HCT116 (cell line): ENCODE results near the gene ACAD9. TPM values are rescaled to one million over a fixed set of nuclear protein-coding genes. Genes with fewer than 3 reads are reported as not detected.

Experiments
- ATAC-seq: fragments of 200-7000 bp; cut with Tn5 transposase; 2 replicates; pipeline ENCODE4 v1.9.1; 2020; ENCODE audit warnings: mild to moderate bottlenecking, moderate library complexity
- BruUV-seq: library from RNA; stranded (reverse); fragments of 400-500 nt; replicated peaks from 2 replicates; lab custom pipeline; 2021; lab: Mats Ljungman, UMichigan
- CTCF ChIA-PET: fragments of 300-600 bp; sonication (Branson Sonifier 250); formaldehyde crosslinking; loops from one replicate; lab custom pipeline; 2021; ENCODE audit warnings: antibody characterized with exemption; lab: Charles Lee
- POLR2A ChIA-PET: fragments of 300-600, 350-600 bp; sonication (Branson Sonifier 250); formaldehyde crosslinking; loops from one replicate; lab custom pipeline; 2021; ENCODE audit warnings: antibody characterized with exemption; lab: Charles Lee
- RAD21 ChIA-PET, 2 experiments: fragments of 300-600 bp; sonication (Branson Sonifier 250); formaldehyde crosslinking; loops; one replicate each; lab custom pipeline; 2023; ENCODE audit warnings: low total read pairs in 2 of 2; ENCODE audit not compliant: uncharacterized antibody in 2 of 2, unreplicated experiment in 2 of 2, low non-redundant PET in 1 of 2; lab: Charles Lee
- DNase-seq: peaks from one replicate; pipeline ENCODE4 v3.0.0-alpha.2; 2010; ENCODE audit warnings: low read depth, low spot score
- H2AFZ ChIP-seq: fragments of 200-600 bp; shearing (Covaris generic), sonication (generic); 2 replicates; pipeline ENCODE4 v1.6.1; 2017; ENCODE audit warnings: low read depth, mixed run types, mixed read lengths, antibody characterized with exemption, low read length; ENCODE audit not compliant: poor library complexity, severe bottlenecking
- H3K27ac ChIP-seq: 2 replicates; pipeline ENCODE4 v1.5.1; 2012; ENCODE audit warnings: low read depth, low read length
- H3K27me3 ChIP-seq: fragments of 200-600 bp; sonication (generic); 2 replicates; pipeline ENCODE4 v1.6.1; 2016; ENCODE audit warnings: mixed run types, low read length, mixed read lengths; ENCODE audit not compliant: insufficient read depth
- H3K36me3 ChIP-seq, 2 experiments: fragments of 200-500 bp in 1 of 2; fragments of 200-600 bp in 1 of 2; sonication (Bioruptor generic) in 1 of 2; sonication (generic) in 1 of 2; 2 replicates each; pipeline versions ENCODE4 v1.5.1 to v1.6.1; 2014 to 2016; ENCODE audit warnings: low read length in 2 of 2, inconsistent platforms in 1 of 2, mixed read lengths in 1 of 2, mixed run types in 1 of 2; ENCODE audit not compliant: insufficient read depth in 2 of 2, control insufficient read depth in 1 of 2
- H3K4me1 ChIP-seq, 2 experiments: fragments of 200-600 bp in 1 of 2; sonication (generic) in 1 of 2; 2 replicates each; pipeline versions ENCODE4 v1.5.1 to v1.6.1; 2012 to 2017; ENCODE audit warnings: low read length in 2 of 2, inconsistent platforms in 1 of 2, mild to moderate bottlenecking in 1 of 2, mixed read lengths in 1 of 2, mixed run types in 1 of 2, moderate library complexity in 1 of 2; ENCODE audit not compliant: insufficient read depth in 2 of 2, control insufficient read depth in 1 of 2
- H3K4me2 ChIP-seq: fragments of 200-600 bp; sonication (generic); 2 replicates; pipeline ENCODE4 v1.6.1; 2017; ENCODE audit warnings: mixed run types, low read length, mixed read lengths
- H3K4me3 ChIP-seq, 2 experiments: fragments of 200-600 bp in 1 of 2; sonication (generic) in 1 of 2; replicated peaks in 1 of 2; 2 replicates each; pipeline ENCODE4 v1.5.1; 2011 to 2016; ENCODE audit warnings: low read length in 2 of 2, control low read depth in 1 of 2, low read depth in 1 of 2, mild to moderate bottlenecking in 1 of 2, mixed read lengths in 1 of 2, mixed run types in 1 of 2
- H3K79me2 ChIP-seq: fragments of 200-600 bp; sonication (generic); 2 replicates; pipeline ENCODE4 v1.6.1; 2017; ENCODE audit warnings: mild to moderate bottlenecking, mixed run types, low read length, moderate library complexity, mixed read lengths; ENCODE audit not compliant: insufficient read depth
- H3K9ac ChIP-seq: fragments of 200-600 bp; sonication (generic); 2 replicates; pipeline ENCODE4 v1.6.1; 2016; ENCODE audit warnings: low read length, mixed read lengths
- H3K9me2 ChIP-seq: fragments of 200-600 bp; sonication (generic), shearing (Covaris generic); 2 replicates; pipeline ENCODE4 v1.6.1; 2017; ENCODE audit warnings: mixed run types, mild to moderate bottlenecking, moderate library complexity; ENCODE audit not compliant: insufficient read depth
- H3K9me3 ChIP-seq, 2 experiments: fragments of 200-500 bp in 1 of 2; fragments of 200-600 bp in 1 of 2; sonication (Bioruptor generic) in 1 of 2; sonication (generic) in 1 of 2; 2 replicates each; pipeline ENCODE4 v1.6.1; 2014 to 2017; ENCODE audit warnings: low read length in 2 of 2, mixed read lengths in 2 of 2, inconsistent platforms in 1 of 2, low read depth in 1 of 2, mild to moderate bottlenecking in 1 of 2, mixed run types in 1 of 2, moderate library complexity in 1 of 2; ENCODE audit not compliant: control insufficient read depth in 1 of 2, insufficient read depth in 1 of 2
- H4K20me1 ChIP-seq: fragments of 200-600 bp; sonication (generic), shearing (Covaris generic); 2 replicates; pipeline ENCODE4 v1.6.1; 2017; ENCODE audit warnings: mixed run types, mild to moderate bottlenecking, moderate library complexity; ENCODE audit not compliant: insufficient read depth
- CBX3 ChIP-seq: IDR thresholded peaks from 2 replicates; pipeline ENCODE4 v1.6.1; 2012; ENCODE audit warnings: low read depth
- EGR1 ChIP-seq: IDR thresholded peaks from 2 replicates; pipeline ENCODE4 v1.6.1; 2012; ENCODE audit warnings: low read depth
- EZH2 ChIP-seq: fragments of 200-600 bp; sonication (generic); IDR thresholded peaks from 2 replicates; pipeline ENCODE4 v1.6.1; 2017; ENCODE audit warnings: antibody characterized with exemption, mixed run types
- EZH2phosphoT487 ChIP-seq: fragments of 200-600 bp; IDR thresholded peaks from 2 replicates; pipeline ENCODE4 v1.6.1; 2018; ENCODE audit warnings: antibody characterized with exemption, borderline replicate concordance
- POLR2A ChIP-seq: IDR thresholded peaks from 2 replicates; pipeline ENCODE4 v1.7.0; 2011; ENCODE audit warnings: borderline replicate concordance; ENCODE audit not compliant: insufficient read depth, insufficient read length; ENCODE audit errors: extremely low read depth
- POLR2AphosphoS5 ChIP-seq: IDR thresholded peaks from 2 replicates; pipeline ENCODE4 v1.6.1; 2011; ENCODE audit warnings: mild to moderate bottlenecking, low read depth, low read length, moderate library complexity
- RAD21 ChIP-seq: IDR thresholded peaks from 2 replicates; pipeline ENCODE4 v1.6.1; 2012; ENCODE audit warnings: low read depth, mild to moderate bottlenecking
- SIN3A ChIP-seq: IDR thresholded peaks from 2 replicates; pipeline ENCODE4 v1.6.1; 2012; ENCODE audit warnings: low read depth
- SP1 ChIP-seq: IDR thresholded peaks from 2 replicates; pipeline ENCODE4 v1.6.1; 2012; ENCODE audit warnings: low read depth
- SRF ChIP-seq: IDR thresholded peaks from 2 replicates; pipeline ENCODE4 v1.6.1; 2012; ENCODE audit warnings: low read depth
- YY1 ChIP-seq: IDR thresholded peaks from 2 replicates; pipeline ENCODE4 v1.6.1; 2011; ENCODE audit warnings: low read length, low read depth, moderate library complexity, mild to moderate bottlenecking; ENCODE audit not compliant: insufficient replicate concordance; ENCODE audit errors: extremely low read depth
- ZFX ChIP-seq: fragments of 450-650 bp; IDR thresholded peaks from 2 replicates; pipeline ENCODE4 v1.6.1; 2017
- ZNF274 ChIP-seq: fragments of 200-500 bp; sonication (Bioruptor generic); IDR thresholded peaks from 2 replicates; pipeline ENCODE4 v1.6.1; 2014; ENCODE audit warnings: mild to moderate bottlenecking, low read depth, low read length, inconsistent platforms
- intact Hi-C: fragments of 100-400 bp; cut with micrococcal nuclease; formaldehyde crosslinking; loops from 2 replicates; pipeline ENCODE4 v1.10.0; 2022
- total RNA-seq: library from RNA; stranded (reverse); gene quantifications from one replicate; pipeline ENCODE4 v1.2.1, GENCODE V29; 2021; ENCODE audit not compliant: unreplicated experiment
- TF ChIP-seq, protein P1 (sequence below): IDR thresholded peaks from 2 replicates; pipeline ENCODE4 v1.6.1; 2012
- TF ChIP-seq, protein P2 (sequence below): IDR thresholded peaks from 2 replicates; pipeline ENCODE4 v1.6.1; 2011; ENCODE audit warnings: mild to moderate bottlenecking, low read length, moderate library complexity; ENCODE audit not compliant: insufficient replicate concordance; ENCODE audit errors: extremely low read depth
- TF ChIP-seq, protein P3 (sequence below): IDR thresholded peaks from 2 replicates; pipeline ENCODE4 v1.6.1; 2012
- TF ChIP-seq, protein P4 (sequence below): IDR thresholded peaks from 2 replicates; pipeline ENCODE4 v1.6.1; 2012; ENCODE audit warnings: low read depth
- TF ChIP-seq, protein P5 (sequence below), 3 experiments: fragments of 200-600 bp in 1 of 3; sonication (generic) in 1 of 3; IDR thresholded peaks in 2 of 3; conservative IDR thresholded peaks in 1 of 3; 2 replicates each; pipeline ENCODE4 v1.5.1; 2012 to 2017; ENCODE audit warnings: low read depth in 2 of 3, low read length in 2 of 3, antibody characterized with exemption in 1 of 3, borderline replicate concordance in 1 of 3, control low read depth in 1 of 3, mild to moderate bottlenecking in 1 of 3, mixed read lengths in 1 of 3, mixed run types in 1 of 3, moderate library complexity in 1 of 3; ENCODE audit not compliant: insufficient read depth in 1 of 3

Gene ACAD9
- total RNA-seq, 1 experiment from 2014 or later = 55.8 TPM

DNA sequence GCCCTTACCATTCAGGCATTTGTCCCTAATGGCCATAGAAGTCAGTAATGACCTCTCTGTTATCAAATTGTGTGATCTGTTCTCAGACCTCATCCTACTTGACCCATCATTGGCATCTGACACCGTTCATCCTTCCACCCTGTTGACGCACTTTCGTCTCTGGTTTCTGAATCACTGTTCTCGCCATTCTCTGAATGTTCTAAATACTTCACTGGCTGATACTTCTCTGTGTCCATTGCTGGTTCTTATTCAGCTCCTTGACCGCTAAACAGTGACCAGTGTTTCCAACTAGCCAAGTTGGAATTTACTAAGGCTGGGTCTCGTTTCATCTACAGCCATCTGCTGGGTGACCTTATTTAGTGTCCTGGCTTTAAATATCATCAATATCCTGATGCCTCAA lies 2.2 kb downstream of the ACAD9 start:
- Histone ChIP-seq H3K27ac (no peak overlapping the region), H3K9me3 (no peaks in the 10 kb centered on the region), H3K79me2 (peaks cover 74% of the 10 kb centered on the region), H4K20me1 (no peaks in the 10 kb centered on the region), H3K9me2 (no peaks in the 10 kb centered on the region), H3K27me3 (no peaks in the 10 kb centered on the region), H3K4me2 (no peak overlapping the region; the same call in 1 of the 2 replicates), H3K4me1 (peaks cover 12 to 16% of the 10 kb centered on the region in 2 experiments; a peak in 3 of 4 replicates), H3K4me3 (no peak overlapping the region), H3K9ac (no peak overlapping the region), H2AFZ (no peak overlapping the region), H3K36me3 (peaks cover 8 to 15% of the 10 kb centered on the region in 2 experiments; a peak in 3 of 4 replicates)
- DNase-seq (no peak), ATAC-seq (no peak)
- no TSS peak for BruUV-seq
- intact Hi-C loops = no loop called here
- ChIA-PET POLR2A (no interaction called here), RAD21 (no interaction called here), CTCF (interaction anchor here (0.5 kb wide), 1 partner anchor 216 kb away, joined by 3 read pairs; no protein-coding TSS in a partner anchor)
- TF ChIP-seq, protein P1, sequence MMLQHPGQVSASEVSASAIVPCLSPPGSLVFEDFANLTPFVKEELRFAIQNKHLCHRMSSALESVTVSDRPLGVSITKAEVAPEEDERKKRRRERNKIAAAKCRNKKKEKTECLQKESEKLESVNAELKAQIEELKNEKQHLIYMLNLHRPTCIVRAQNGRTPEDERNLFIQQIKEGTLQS = no peak
- TF ChIP-seq, protein P2, sequence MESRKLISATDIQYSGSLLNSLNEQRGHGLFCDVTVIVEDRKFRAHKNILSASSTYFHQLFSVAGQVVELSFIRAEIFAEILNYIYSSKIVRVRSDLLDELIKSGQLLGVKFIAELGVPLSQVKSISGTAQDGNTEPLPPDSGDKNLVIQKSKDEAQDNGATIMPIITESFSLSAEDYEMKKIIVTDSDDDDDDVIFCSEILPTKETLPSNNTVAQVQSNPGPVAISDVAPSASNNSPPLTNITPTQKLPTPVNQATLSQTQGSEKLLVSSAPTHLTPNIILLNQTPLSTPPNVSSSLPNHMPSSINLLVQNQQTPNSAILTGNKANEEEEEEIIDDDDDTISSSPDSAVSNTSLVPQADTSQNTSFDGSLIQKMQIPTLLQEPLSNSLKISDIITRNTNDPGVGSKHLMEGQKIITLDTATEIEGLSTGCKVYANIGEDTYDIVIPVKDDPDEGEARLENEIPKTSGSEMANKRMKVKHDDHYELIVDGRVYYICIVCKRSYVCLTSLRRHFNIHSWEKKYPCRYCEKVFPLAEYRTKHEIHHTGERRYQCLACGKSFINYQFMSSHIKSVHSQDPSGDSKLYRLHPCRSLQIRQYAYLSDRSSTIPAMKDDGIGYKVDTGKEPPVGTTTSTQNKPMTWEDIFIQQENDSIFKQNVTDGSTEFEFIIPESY = no peak
- TF ChIP-seq SP1 (no peak), POLR2AphosphoS5 (no peak), EGR1 (no peak), POLR2A (no peak), YY1 (no peak), ZNF274 (no peak), CBX3 (no peak), SRF (no peak), ZFX (no peak), SIN3A (no peak), EZH2phosphoT487 (no peak), RAD21 (no peak), EZH2 (no peak)
- TF ChIP-seq, protein P3, sequence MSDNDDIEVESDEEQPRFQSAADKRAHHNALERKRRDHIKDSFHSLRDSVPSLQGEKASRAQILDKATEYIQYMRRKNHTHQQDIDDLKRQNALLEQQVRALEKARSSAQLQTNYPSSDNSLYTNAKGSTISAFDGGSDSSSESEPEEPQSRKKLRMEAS = no peak
- TF ChIP-seq, protein P4, sequence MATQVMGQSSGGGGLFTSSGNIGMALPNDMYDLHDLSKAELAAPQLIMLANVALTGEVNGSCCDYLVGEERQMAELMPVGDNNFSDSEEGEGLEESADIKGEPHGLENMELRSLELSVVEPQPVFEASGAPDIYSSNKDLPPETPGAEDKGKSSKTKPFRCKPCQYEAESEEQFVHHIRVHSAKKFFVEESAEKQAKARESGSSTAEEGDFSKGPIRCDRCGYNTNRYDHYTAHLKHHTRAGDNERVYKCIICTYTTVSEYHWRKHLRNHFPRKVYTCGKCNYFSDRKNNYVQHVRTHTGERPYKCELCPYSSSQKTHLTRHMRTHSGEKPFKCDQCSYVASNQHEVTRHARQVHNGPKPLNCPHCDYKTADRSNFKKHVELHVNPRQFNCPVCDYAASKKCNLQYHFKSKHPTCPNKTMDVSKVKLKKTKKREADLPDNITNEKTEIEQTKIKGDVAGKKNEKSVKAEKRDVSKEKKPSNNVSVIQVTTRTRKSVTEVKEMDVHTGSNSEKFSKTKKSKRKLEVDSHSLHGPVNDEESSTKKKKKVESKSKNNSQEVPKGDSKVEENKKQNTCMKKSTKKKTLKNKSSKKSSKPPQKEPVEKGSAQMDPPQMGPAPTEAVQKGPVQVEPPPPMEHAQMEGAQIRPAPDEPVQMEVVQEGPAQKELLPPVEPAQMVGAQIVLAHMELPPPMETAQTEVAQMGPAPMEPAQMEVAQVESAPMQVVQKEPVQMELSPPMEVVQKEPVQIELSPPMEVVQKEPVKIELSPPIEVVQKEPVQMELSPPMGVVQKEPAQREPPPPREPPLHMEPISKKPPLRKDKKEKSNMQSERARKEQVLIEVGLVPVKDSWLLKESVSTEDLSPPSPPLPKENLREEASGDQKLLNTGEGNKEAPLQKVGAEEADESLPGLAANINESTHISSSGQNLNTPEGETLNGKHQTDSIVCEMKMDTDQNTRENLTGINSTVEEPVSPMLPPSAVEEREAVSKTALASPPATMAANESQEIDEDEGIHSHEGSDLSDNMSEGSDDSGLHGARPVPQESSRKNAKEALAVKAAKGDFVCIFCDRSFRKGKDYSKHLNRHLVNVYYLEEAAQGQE = no peak
- TF ChIP-seq, protein P5, sequence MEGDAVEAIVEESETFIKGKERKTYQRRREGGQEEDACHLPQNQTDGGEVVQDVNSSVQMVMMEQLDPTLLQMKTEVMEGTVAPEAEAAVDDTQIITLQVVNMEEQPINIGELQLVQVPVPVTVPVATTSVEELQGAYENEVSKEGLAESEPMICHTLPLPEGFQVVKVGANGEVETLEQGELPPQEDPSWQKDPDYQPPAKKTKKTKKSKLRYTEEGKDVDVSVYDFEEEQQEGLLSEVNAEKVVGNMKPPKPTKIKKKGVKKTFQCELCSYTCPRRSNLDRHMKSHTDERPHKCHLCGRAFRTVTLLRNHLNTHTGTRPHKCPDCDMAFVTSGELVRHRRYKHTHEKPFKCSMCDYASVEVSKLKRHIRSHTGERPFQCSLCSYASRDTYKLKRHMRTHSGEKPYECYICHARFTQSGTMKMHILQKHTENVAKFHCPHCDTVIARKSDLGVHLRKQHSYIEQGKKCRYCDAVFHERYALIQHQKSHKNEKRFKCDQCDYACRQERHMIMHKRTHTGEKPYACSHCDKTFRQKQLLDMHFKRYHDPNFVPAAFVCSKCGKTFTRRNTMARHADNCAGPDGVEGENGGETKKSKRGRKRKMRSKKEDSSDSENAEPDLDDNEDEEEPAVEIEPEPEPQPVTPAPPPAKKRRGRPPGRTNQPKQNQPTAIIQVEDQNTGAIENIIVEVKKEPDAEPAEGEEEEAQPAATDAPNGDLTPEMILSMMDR (IDR thresholded peaks at IDR 0.05 in 2 of 3, conservative IDR thresholded peaks at IDR 0.05 in 1 of 3; ENCODE audit: borderline replicate concordance in 1 of 3, insufficient read depth in 1 of 3, low read depth in 2 of 3, low read length in 2 of 3) = no peak
